AG10803 (cell line): ENCODE data around the gene COL6A3.

ENCODE experiments used
- DNase-seq: peaks from one replicate; pipeline ENCODE4 v3.0.0; 2010; ENCODE audit warnings: low read depth
- H3K4me3 ChIP-seq: 2 replicates; pipeline ENCODE4 v1.5.1; 2011; ENCODE audit warnings: mild to moderate bottlenecking, low read length, control low read depth
- TF ChIP-seq, protein P1 (sequence below): conservative IDR thresholded peaks from 2 replicates; pipeline ENCODE4 v1.5.1; 2011; ENCODE audit warnings: mild to moderate bottlenecking, low read length, control low read depth, inconsistent platforms

Gene COL6A3

DNA sequence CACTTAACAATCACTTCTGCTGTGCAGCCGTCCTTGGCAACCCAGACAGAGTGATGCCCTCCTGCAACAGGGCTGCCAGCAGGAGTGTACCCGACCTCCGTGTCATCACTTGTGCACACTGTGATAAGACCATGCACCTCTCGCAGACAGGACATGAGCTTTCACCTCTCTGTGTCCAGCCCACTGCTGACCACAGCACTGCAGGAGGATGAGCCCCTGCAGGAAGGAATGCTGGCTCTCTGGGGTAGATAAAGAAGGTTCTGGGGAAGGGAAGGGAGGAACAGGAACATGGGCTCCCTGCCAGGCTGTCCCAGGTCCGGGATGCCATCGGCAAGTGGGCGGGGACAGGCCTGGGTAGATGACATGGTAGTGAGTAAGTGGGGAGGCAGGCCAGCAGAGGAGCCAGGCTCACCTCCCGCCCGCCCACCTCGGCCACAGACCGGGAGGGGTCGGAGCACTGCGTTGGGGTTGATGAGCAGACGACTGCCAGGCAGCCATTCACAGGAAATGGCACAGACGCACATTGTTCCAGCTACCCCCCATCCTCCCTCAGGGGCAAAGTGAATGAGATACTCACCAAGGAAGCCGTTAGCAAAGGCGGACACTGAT lies 18.6 kb upstream of the COL6A3 start:
- peak; percentile 88 for DNase-seq
- H3K4me3 ChIP-seq: peak overlapping the region; percentile 29
- TF ChIP-seq, protein P1, sequence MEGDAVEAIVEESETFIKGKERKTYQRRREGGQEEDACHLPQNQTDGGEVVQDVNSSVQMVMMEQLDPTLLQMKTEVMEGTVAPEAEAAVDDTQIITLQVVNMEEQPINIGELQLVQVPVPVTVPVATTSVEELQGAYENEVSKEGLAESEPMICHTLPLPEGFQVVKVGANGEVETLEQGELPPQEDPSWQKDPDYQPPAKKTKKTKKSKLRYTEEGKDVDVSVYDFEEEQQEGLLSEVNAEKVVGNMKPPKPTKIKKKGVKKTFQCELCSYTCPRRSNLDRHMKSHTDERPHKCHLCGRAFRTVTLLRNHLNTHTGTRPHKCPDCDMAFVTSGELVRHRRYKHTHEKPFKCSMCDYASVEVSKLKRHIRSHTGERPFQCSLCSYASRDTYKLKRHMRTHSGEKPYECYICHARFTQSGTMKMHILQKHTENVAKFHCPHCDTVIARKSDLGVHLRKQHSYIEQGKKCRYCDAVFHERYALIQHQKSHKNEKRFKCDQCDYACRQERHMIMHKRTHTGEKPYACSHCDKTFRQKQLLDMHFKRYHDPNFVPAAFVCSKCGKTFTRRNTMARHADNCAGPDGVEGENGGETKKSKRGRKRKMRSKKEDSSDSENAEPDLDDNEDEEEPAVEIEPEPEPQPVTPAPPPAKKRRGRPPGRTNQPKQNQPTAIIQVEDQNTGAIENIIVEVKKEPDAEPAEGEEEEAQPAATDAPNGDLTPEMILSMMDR: peak; percentile 60

GRCh38 chr2:237431837-237432236 lies 17.9 kb upstream of the COL6A3 start:
- TF ChIP-seq, protein P1: no peak
- no peak overlapping the region for H3K4me3 ChIP-seq
- DNase-seq: no peak

DNA sequence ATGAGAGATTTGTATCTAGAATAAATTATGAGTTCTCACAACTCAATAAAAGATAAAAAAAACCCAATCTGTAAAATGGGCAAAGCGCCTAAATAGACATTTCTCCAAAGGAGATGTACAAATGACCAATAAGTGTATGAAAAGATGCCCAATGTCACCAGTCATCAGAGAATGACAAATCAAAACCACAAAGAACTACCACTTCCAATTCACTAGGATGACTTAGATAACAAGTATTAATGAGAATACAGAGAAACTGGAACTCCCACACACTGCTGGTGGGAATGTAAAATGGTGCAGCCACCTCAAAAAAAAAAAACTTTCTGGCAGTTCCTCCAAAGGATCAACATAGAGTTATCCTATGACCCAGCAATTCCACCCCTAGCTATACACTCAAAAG lies 17.4 kb upstream of the COL6A3 start:
- TF ChIP-seq, protein P1: peak; percentile 15; the same call in 1 of the 2 replicates
- peak; percentile 92 for DNase-seq
- H3K4me3 ChIP-seq: no peak overlapping the region

- no peak for DNase-seq
- TF ChIP-seq, protein P1: no peak
- no peak overlapping the region for H3K4me3 ChIP-seq
These were observed 16.9 kb upstream of the COL6A3 start for GRCh38 chr2:237430861-237431260.

GRCh38 chr2:237429753-237430152 lies 15.8 kb upstream of the COL6A3 start:
- no peak overlapping the region for H3K4me3 ChIP-seq
- TF ChIP-seq, protein P1: no peak
- DNase-seq: no peak

DNA sequence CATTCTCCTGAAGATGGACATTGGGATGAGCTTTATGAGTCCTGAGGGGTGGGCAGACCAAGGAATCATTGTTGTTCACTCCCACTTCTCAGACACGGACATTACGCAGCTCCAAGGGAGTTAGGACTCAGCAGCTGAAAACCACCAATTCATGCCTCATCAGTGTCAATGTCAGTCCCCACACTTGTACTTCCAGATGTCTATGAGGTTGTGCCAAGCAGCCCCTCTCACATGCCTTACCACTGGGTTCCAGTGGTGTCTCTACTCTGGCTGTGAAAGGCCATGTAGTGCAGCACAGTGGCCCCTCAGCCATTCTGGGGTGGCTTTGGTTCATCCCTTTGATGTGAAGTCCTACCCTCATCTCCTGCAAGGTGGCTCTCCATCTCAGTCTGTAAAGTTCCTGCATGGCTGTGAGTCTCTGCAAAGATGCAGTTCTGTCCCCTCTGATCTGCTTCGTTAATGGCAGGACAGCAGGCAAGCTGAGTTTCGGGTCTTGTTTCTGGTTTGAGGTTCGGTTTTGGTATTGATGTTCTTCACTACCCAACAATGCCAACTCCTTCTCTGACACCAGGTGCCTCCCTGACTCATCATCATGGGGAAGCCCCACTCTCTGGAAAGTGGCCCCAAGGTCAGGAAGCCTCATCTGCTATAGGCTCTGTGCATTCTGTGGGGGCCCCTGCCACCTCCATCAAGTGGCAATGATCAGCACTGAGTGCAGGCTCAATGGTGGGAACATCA lies 14.0 kb upstream of the COL6A3 start:
- no peak for DNase-seq
- TF ChIP-seq, protein P1: no peak
- no peak overlapping the region for H3K4me3 ChIP-seq

DNA sequence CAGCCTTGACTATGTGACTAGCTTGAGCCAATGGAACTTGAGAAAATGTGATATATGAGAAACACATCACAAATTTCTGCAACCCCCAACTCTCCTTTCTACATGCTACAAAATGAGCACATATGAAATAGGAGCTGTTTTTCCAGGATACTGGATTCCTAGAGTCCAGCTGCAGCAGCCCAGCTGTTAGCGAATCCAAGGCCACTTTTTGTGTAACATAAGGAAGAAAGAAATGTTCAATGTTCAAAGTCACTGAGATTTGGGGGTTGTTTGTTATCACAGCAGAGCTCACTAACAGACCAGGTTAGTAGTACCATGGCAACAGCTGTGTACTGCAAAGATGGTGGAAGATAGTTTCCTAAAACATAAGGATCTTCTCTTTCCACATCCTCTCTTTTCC lies 12.6 kb upstream of the COL6A3 start:
- TF ChIP-seq, protein P1: no peak
- no peak overlapping the region for H3K4me3 ChIP-seq
- DNase-seq: no peak
